ENCODE results near the gene IDI2. TPM values are rescaled to one million over a fixed set of nuclear protein-coding genes. Genes with fewer than 3 reads are reported as not detected.
A peak's percentile ranks its signal among the peaks of the same experiment; 100 is the strongest.

The IDI2 gene
- polyA plus RNA-seq, 1 donor: not detected

GRCh38 chr10:994836-995558 lies 30.7 kb downstream of the IDI2 start:
- Histone ChIP-seq H3K4me1 (ENCODE audit: control insufficient read depth, insufficient read depth, low read length) (no peaks in the 10 kb centered on the region), H3K9me3 (ENCODE audit: control insufficient read depth, low read depth, low read length) (no peaks in the 10 kb centered on the region), H3K27me3 (ENCODE audit: control insufficient read depth, insufficient read depth, low read length) (no peaks in the 10 kb centered on the region), H3K36me3 (ENCODE audit: control insufficient read depth, insufficient read depth, low read length) (peaks cover 68% of the 10 kb centered on the region), H3K27ac (ENCODE audit: low read length) (no peak overlapping the region), H3K4me3 (ENCODE audit: low read length) (no peak overlapping the region)
- DNase-seq: no peak
- 100% methylated on average over 3 of the region's 6 CpGs for WGBS (ENCODE audit: insufficient coverage, low lambda C conversion rate)

DNA sequence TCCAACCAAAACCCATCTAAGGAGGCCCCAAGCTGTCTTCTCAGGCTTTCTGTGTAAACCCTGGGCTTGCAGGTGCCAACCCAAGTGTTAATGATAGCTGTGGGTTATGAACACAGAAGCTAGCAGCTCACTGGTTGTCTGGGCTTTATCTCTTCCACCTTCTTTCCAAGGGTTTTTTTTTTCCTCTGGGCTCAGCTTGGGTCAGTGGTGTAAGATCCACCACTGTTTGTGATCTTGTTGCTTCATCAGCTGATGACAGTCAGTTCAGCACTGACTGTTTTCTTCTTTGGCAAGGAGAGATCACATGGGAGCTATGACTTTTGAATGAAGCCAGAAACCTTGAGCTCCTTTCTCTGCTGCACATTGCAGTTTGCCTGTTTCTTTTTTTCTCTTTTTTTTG lies 32.8 kb downstream of the IDI2 start:
- Histone ChIP-seq H3K27ac (ENCODE audit: low read length) (no peak overlapping the region), H3K4me1 (ENCODE audit: control insufficient read depth, insufficient read depth, low read length) (peaks cover 3% of the 10 kb centered on the region), H3K4me3 (ENCODE audit: low read length) (no peak overlapping the region), H3K9me3 (ENCODE audit: control insufficient read depth, low read depth, low read length) (no peaks in the 10 kb centered on the region), H3K27me3 (ENCODE audit: control insufficient read depth, insufficient read depth, low read length) (no peaks in the 10 kb centered on the region), H3K36me3 (ENCODE audit: control insufficient read depth, insufficient read depth, low read length) (peaks cover 47% of the 10 kb centered on the region)
- no peak for DNase-seq

GRCh38 chr10:992467-992866 lies 33.2 kb downstream of the IDI2 start:
- DNase-seq: no peak
- Histone ChIP-seq H3K27ac (ENCODE audit: low read length) (no peak overlapping the region), H3K4me1 (ENCODE audit: control insufficient read depth, insufficient read depth, low read length) (peaks cover 3% of the 10 kb centered on the region), H3K36me3 (ENCODE audit: control insufficient read depth, insufficient read depth, low read length) (peaks cover 43% of the 10 kb centered on the region), H3K9me3 (ENCODE audit: control insufficient read depth, low read depth, low read length) (no peaks in the 10 kb centered on the region), H3K27me3 (ENCODE audit: control insufficient read depth, insufficient read depth, low read length) (no peaks in the 10 kb centered on the region), H3K4me3 (ENCODE audit: low read length) (no peak overlapping the region)
- WGBS (ENCODE audit: insufficient coverage, low lambda C conversion rate): 98% methylated on average over 4 of the region's 6 CpGs

DNA sequence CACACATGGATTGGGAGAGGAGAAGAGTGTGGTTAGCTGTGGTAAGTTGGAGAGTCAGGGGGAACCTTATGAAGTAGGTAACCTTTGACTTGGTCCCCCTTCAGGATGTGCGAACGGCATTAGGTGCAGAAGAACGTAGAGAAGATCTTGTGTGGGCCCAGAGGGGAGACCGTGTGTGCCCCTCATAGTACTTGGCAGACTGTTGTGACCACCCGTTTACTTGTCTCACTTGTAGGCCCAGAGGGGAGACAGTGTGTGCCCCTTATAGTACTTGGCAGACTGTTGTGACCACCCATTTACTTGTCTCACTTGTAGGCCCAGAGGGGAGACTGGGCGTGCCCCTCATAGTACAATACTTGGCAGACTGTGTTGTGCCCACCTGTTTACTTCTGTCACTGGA lies 34.9 kb downstream of the IDI2 start:
- H3K4me3 ChIP-seq (ENCODE audit: low read length): no peak overlapping the region
- DNase-seq: no peak
- H3K9me3 ChIP-seq (ENCODE audit: control insufficient read depth, low read depth, low read length): no peaks in the 10 kb centered on the region
- H3K27me3 ChIP-seq (ENCODE audit: control insufficient read depth, insufficient read depth, low read length): no peaks in the 10 kb centered on the region
- no CpG with 5 or more reads among the region's 6 CpGs for WGBS (ENCODE audit: insufficient coverage, low lambda C conversion rate)
- H3K27ac ChIP-seq (ENCODE audit: low read length): no peak overlapping the region
- H3K36me3 ChIP-seq (ENCODE audit: control insufficient read depth, insufficient read depth, low read length): peaks cover 29% of the 10 kb centered on the region
- peaks cover 18% of the 10 kb centered on the region for H3K4me1 ChIP-seq (ENCODE audit: control insufficient read depth, insufficient read depth, low read length)

DNA sequence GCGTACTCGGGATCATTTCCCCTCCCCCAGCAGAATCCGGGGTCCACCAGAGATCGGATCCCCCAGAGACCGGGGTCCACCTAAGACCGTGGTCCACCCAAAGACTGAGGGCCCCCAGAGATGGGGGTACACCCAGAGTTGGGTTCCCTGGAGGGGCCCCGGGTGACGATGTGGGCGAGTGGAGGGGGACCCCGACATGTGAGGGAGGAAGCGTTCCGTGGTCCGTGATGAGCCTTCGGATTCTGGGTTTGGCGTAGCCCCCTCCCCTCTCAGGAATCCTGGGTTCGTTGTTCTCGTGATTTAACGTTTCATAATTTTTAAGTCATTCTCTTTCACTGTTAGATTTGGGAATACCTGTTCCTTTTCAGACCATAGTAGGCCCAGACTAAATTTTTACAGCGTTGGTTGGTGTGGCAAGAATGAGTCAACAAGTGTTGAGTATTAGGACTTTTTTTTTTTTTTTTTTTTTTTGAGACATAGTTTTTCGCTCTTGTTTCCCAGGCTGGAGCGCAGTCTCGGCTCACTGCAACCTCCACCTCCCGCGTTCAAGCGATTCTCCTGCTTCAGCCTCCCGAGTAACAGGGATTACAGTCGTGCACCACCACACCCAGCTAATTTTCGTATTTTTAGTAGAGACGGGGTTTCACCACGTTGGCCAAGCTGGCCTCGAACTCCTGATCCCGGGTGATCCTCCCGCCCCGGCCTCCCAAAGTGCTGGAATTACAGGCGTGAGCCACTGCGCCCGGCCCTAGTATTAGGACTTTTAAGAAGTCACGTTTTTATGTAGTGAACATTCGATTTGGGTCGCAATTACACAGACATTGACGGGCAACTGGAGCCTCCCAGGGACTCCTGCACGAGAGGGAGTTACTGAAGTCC lies 36.8 kb downstream of the IDI2 start:
- peak overlapping the region; percentile 93 for H3K4me3 ChIP-seq (ENCODE audit: low read length)
- WGBS (ENCODE audit: insufficient coverage, low lambda C conversion rate): 0% methylated on average over 2 of the region's 42 CpGs
- peaks cover 11% of the 10 kb centered on the region for H3K36me3 ChIP-seq (ENCODE audit: control insufficient read depth, insufficient read depth, low read length)
- DNase-seq: no peak
- H3K27ac ChIP-seq (ENCODE audit: low read length): peak overlapping the region; percentile 72
- no peaks in the 10 kb centered on the region for H3K27me3 ChIP-seq (ENCODE audit: control insufficient read depth, insufficient read depth, low read length)
- H3K9me3 ChIP-seq (ENCODE audit: control insufficient read depth, low read depth, low read length): no peaks in the 10 kb centered on the region
- H3K4me1 ChIP-seq (ENCODE audit: control insufficient read depth, insufficient read depth, low read length): peaks cover 32% of the 10 kb centered on the region

DNA sequence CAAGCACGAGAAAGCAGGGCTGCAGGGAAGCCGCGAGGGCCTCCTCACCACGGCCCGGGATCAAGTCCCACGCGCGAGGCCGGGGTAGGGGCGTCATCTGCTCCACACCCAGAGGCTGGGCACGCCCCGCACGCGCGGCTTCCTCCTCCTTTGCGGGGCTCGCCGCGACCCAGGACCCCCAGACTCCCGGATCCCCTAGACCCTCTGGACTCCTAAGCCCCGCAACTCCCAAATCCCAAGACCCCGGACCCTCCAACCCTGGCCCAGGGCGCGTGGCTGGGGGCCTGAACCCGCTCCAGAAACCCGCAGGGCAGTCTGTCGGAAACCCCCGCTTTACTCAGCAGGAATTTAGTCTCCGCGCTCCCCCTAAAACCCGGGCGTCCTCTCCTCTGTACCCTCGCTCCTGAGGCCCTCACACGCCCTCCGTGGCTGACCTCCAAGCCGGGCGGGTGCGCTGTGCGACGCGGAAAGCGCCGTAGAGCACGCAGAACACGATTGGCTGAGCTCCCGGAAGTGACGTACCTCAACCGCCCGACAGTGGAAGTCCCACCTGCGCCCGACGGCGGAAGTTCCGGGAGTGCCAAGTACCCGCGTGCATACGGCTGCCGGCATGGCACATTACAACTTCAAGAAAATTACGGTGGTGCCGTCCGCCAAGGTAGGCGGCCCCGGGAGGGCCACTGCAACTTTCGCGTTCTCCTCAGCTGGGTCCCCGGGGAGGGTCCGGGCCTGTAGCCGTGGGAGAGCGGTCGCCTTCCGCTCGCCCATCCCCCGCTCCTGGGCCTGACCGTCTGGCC lies 37.6 kb downstream of the IDI2 start, which contains the start of gene GTPBP4:
Gene GTPBP4, plus strand, starts transcription at position 565 of the 797 bp plus-strand sequence. Its CDS starts 46 bp downstream, at position 611.
- peaks cover 40% of the 10 kb centered on the region for H3K4me1 ChIP-seq (ENCODE audit: control insufficient read depth, insufficient read depth, low read length)
- H3K9me3 ChIP-seq (ENCODE audit: control insufficient read depth, low read depth, low read length): no peaks in the 10 kb centered on the region
- H3K27ac ChIP-seq (ENCODE audit: low read length): peak within 1 kb of the TSS; percentile 72
- peak; percentile 98 for DNase-seq
- peaks cover 4% of the 10 kb centered on the region for H3K36me3 ChIP-seq (ENCODE audit: control insufficient read depth, insufficient read depth, low read length)
- no peaks in the 10 kb centered on the region for H3K27me3 ChIP-seq (ENCODE audit: control insufficient read depth, insufficient read depth, low read length)
- WGBS (ENCODE audit: insufficient coverage, low lambda C conversion rate): no CpG with 5 or more reads among the region's 74 CpGs
- H3K4me3 ChIP-seq (ENCODE audit: low read length): peak within 1 kb of the TSS; percentile 93

DNA sequence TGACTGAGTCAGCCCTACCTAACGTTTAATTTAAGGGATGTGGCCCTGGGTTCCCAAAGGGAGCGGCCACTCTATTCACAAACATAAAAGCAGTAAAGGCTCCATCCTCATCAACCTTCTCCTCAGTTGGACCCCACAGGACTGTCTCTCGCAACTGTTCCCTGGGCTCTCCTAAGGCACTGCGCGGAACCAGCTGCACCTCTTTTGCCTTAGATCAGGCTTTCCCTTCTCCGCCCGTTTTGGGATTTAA lies 38.1 kb downstream of the IDI2 start:
- DNase-seq: no peak
- Histone ChIP-seq H3K4me1 (ENCODE audit: control insufficient read depth, insufficient read depth, low read length) (peaks cover 40% of the 10 kb centered on the region), H3K4me3 (ENCODE audit: low read length) (peak overlapping the region; percentile 93), H3K9me3 (ENCODE audit: control insufficient read depth, low read depth, low read length) (no peaks in the 10 kb centered on the region), H3K27me3 (ENCODE audit: control insufficient read depth, insufficient read depth, low read length) (no peaks in the 10 kb centered on the region), H3K27ac (ENCODE audit: low read length) (peak overlapping the region; percentile 72), H3K36me3 (ENCODE audit: control insufficient read depth, insufficient read depth, low read length) (no peaks in the 10 kb centered on the region)
- WGBS (ENCODE audit: insufficient coverage, low lambda C conversion rate): no CpG with 5 or more reads among the region's 7 CpGs

GRCh38 chr10:986881-987619 lies 38.6 kb downstream of the IDI2 start:
- WGBS (ENCODE audit: insufficient coverage, low lambda C conversion rate): 100% methylated on average over 3 of the region's 14 CpGs
- peak overlapping the region; percentile 81 for H3K27ac ChIP-seq (ENCODE audit: low read length)
- DNase-seq: no peak
- no peaks in the 10 kb centered on the region for H3K9me3 ChIP-seq (ENCODE audit: control insufficient read depth, low read depth, low read length)
- H3K36me3 ChIP-seq (ENCODE audit: control insufficient read depth, insufficient read depth, low read length): no peaks in the 10 kb centered on the region
- no peaks in the 10 kb centered on the region for H3K27me3 ChIP-seq (ENCODE audit: control insufficient read depth, insufficient read depth, low read length)
- peak overlapping the region; percentile 93 for H3K4me3 ChIP-seq (ENCODE audit: low read length)
- H3K4me1 ChIP-seq (ENCODE audit: control insufficient read depth, insufficient read depth, low read length): peaks cover 40% of the 10 kb centered on the region

DNA sequence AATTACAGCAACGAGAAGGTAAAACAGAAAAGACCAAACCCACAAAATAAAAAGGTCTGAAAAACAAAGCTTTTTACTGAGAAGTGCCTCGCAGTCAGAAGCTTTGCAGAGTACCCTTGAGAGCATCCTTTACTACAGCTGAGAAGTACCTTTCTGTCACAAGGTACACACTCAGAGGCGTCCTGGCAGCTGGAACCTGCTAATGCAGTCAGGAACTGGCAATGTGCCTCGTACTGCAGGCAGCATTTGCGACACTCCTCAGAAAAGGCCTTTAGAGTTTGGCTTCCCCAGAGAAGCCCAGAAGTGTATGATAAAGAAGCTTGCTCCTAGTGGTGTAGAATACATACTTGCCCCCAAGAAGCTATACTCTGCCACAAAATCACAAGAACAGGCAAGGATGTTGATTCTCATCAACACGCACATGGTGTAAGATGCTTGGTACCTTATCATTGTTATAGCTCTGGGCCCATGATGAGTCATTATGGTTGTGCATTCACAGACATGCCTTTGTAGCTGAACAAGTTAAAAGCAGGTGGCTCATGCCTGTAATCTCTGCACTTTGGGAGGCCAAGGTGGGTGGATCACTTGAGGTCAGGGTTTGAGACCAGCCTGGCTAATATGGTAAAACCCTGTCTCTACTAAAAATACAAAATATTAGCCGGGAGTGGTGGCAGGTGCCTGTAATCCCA lies 39.4 kb downstream of the IDI2 start:
- Histone ChIP-seq H3K36me3 (ENCODE audit: control insufficient read depth, insufficient read depth, low read length) (no peaks in the 10 kb centered on the region), H3K27me3 (ENCODE audit: control insufficient read depth, insufficient read depth, low read length) (no peaks in the 10 kb centered on the region), H3K27ac (ENCODE audit: low read length) (peak overlapping the region; percentile 81), H3K4me1 (ENCODE audit: control insufficient read depth, insufficient read depth, low read length) (peaks cover 40% of the 10 kb centered on the region), H3K4me3 (ENCODE audit: low read length) (no peak overlapping the region), H3K9me3 (ENCODE audit: control insufficient read depth, low read depth, low read length) (no peaks in the 10 kb centered on the region)
- whole genome bisulfite sequencing (ENCODE audit: insufficient coverage, low lambda C conversion rate): 100% methylated on average over 1 of the region's 7 CpGs
- peak in 1 of 2 donors; percentile 73 for DNase-seq
